Neutrophil (primary cell): ENCODE data around the gene USP48.
"Not testable (repeated sequence)": the region's sequence is repeated elsewhere in the genome, so short reads cannot be mapped to it uniquely, and the experiment has no call there.

ENCODE experiments used
- H3K27ac ChIP-seq: fragments of 200-600 bp; sonication (generic); 2 replicates; pipeline ENCODE4 v1.5.1; 2016; ENCODE audit warnings: mild to moderate bottlenecking, moderate library complexity
- H3K27me3 ChIP-seq: fragments of 200-600 bp; sonication (generic); 2 replicates; pipeline ENCODE4 v1.6.0; 2016; ENCODE audit warnings: mild to moderate bottlenecking
- H3K36me3 ChIP-seq: fragments of 200-600 bp; sonication (generic); 2 replicates; pipeline ENCODE4 v1.5.1; 2017
- H3K4me1 ChIP-seq, 2 experiments: fragments of 200-600 bp in 1 of 2; sonication (generic) in 1 of 2; 1 replicate in 1 of 2; 2 replicates in 1 of 2; pipeline versions ENCODE4 v1.5.1 to v1.6.1; 2013 to 2016; ENCODE audit warnings: low read depth in 1 of 2, low read length in 1 of 2, mild to moderate bottlenecking in 1 of 2, moderate library complexity in 1 of 2; ENCODE audit not compliant: control insufficient read depth in 1 of 2, insufficient read depth in 1 of 2
- H3K4me3 ChIP-seq, 2 experiments: fragments of 200-600 bp in 1 of 2; sonication (generic) in 1 of 2; 1 replicate in 1 of 2; 2 replicates in 1 of 2; pipeline ENCODE4 v1.5.1; 2013 to 2016; ENCODE audit warnings: low read depth in 1 of 2, low read length in 1 of 2, mild to moderate bottlenecking in 1 of 2, moderate library complexity in 1 of 2
- H3K9me3 ChIP-seq: fragments of 200-600 bp; sonication (generic); 2 replicates; pipeline ENCODE4 v1.5.1; 2016
- CTCF ChIP-seq: fragments of 200-600 bp; sonication (generic); IDR thresholded peaks from 2 replicates; pipeline ENCODE4 v1.5.1; 2016; ENCODE audit warnings: antibody characterized with exemption

USP48 gene

GRCh38 chr1:21794656-21795055 is 11.7 kb upstream of the USP48 start:
- Histone ChIP-seq H3K4me1 (peaks cover 0 to 5% of the 10 kb centered on the region in 2 experiments), H3K27me3 (no peaks in the 10 kb centered on the region), H3K9me3 (no peaks in the 10 kb centered on the region), H3K4me3 (no peak overlapping the region), H3K36me3 (no peaks in the 10 kb centered on the region), H3K27ac (no peak overlapping the region)
- no peak for TF ChIP-seq CTCF

DNA sequence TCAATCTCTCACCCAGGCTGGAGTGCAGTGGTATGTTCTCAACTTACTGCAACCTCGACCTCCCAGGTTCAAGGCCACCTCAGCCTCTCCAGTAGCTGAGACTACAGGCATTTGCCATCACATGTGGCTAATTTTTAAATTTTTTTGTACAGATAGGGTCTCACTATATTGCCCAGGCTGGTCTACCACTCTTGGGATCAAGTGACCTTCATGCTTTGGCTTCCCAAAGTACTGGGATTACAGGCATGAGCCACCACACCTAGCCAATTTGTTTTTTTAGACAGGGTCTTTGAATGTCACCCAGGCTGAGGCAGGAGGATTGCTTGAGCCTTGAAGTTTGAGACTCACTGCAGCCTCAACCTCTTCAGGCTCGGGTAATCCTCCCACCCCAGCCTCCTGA is 10.2 kb upstream of the USP48 start:
- Histone ChIP-seq H3K36me3 (no peaks in the 10 kb centered on the region), H3K27me3 (no peaks in the 10 kb centered on the region), H3K9me3 (no peaks in the 10 kb centered on the region), H3K4me3 (no peak overlapping the region), H3K4me1 (peaks cover 5 to 8% of the 10 kb centered on the region in 2 experiments), H3K27ac (no peak overlapping the region)
- no peak for TF ChIP-seq CTCF

- Histone ChIP-seq H3K4me3 (no peak overlapping the region), H3K9me3 (no peaks in the 10 kb centered on the region), H3K27me3 (no peaks in the 10 kb centered on the region), H3K36me3 (no peaks in the 10 kb centered on the region), H3K27ac (no peak overlapping the region), H3K4me1 (peaks cover 25% of the 10 kb centered on the region in 2 experiments)
- no peak for TF ChIP-seq CTCF
Observed at GRCh38 chr1:21786640-21787039, 3.7 kb upstream of the USP48 start.

GRCh38 chr1:21785764-21786163 is 2.8 kb upstream of the USP48 start:
- H3K4me3 ChIP-seq, H3K36me3 ChIP-seq, H3K27ac ChIP-seq, H3K27me3 ChIP-seq, H3K9me3 ChIP-seq: not testable (repeated sequence)
- H3K4me1 ChIP-seq: peaks cover 31 to 32% of the 10 kb centered on the region in 2 experiments

DNA sequence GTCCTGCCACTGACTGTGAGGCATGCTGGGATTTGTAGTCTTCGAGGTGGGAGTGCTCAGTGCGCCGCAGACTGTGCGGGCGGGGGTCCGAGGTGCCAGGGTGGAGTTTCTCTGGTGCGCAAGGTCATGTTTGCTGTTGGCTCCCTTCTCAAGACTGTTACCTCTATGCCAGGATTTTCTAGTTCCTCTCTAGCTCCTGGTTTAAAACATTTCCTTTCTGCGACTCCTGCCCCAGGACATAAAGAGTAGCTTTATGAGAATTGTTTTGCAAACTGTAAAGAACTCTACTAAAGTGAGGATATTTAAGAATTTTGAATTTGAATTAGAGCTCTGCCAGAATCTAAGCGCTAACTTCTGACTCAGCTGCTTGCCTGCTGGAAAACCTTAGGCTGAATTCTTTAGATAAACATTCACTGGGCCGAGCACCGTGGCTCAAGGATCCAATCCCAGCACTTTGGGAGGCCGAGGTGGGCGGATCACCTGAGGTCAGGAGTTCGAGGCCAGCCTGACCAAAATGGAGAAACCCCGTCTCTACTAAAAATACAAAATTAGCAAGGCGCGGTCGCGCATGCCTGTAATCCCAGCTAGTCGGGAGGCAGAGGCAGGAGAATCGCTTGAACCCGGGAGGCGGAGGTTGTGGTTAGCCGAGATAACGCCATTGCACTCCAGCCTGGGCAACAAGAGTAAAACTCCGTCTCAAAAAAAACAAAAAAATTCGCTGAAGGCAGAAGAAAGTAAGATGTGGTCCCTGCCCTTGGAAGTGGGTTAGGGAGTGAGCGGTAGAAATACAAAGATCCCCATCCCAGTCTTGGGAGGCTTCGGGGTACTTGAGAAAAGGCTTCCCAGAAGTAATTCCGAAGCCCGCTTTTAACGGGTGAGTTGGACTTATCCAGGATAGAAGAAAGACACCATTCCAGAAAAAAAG is 992 bp upstream of the USP48 start:
- Histone ChIP-seq H3K27ac (peak overlapping the region; percentile 100), H3K4me3 (peak overlapping the region; percentile 85), H3K27me3 (no peaks in the 10 kb centered on the region), H3K9me3 (no peaks in the 10 kb centered on the region), H3K4me1 (peaks cover 41 to 42% of the 10 kb centered on the region in 2 experiments), H3K36me3 (no peaks in the 10 kb centered on the region)
- TF ChIP-seq CTCF: no peak

- Histone ChIP-seq H3K4me3 (peak overlapping the region; percentile 85), H3K27ac (peak overlapping the region; percentile 100), H3K4me1 (peaks cover 30 to 32% of the 10 kb centered on the region in 2 experiments), H3K9me3 (no peaks in the 10 kb centered on the region), H3K36me3 (no peaks in the 10 kb centered on the region), H3K27me3 (no peaks in the 10 kb centered on the region)
- no peak for TF ChIP-seq CTCF
Observed at GRCh38 chr1:21782349-21782867, 541 bp downstream of the USP48 start.
